ENCODE measurements around the gene UBN2.

UBN2 gene

GRCh38 chr7:139242741-139243281, 11.8 kb downstream of the UBN2 start:
- Histone ChIP-seq H3K9ac (ENCODE audit: low read length) (no peak overlapping the region), H3K9me2 (replicated peaks; ENCODE audit: insufficient read depth, low read length) (no peaks in the 10 kb centered on the region), H3F3A (ENCODE audit: insufficient read depth) (no peaks in the 10 kb centered on the region), H3K9me3 (ENCODE audit: insufficient read depth, low read length) (no peaks in the 10 kb centered on the region), H4K20me1 (ENCODE audit: low read depth, low read length) (no peaks in the 10 kb centered on the region), H3K79me2 (ENCODE audit: insufficient read depth, low read length) (no peaks in the 10 kb centered on the region), H3K36me3 (ENCODE audit: low read length) (0 out of 2 replicates have a peak, but pooled peaks cover 4% of the 10 kb centered on the region), H3K4me3 (ENCODE audit: insufficient read depth, low read length, poor library complexity, severe bottlenecking) (no peak overlapping the region), H3K27me3 (ENCODE audit: low read length) (no peaks in the 10 kb centered on the region), H3K4me2 (ENCODE audit: low read depth, low read length, poor library complexity, severe bottlenecking) (no peak overlapping the region), H2AFZ (ENCODE audit: low read depth, low read length, severe bottlenecking) (no peak overlapping the region), H3K27ac (ENCODE audit: low read depth, low read length) (no peak overlapping the region)
- no peak for TF ChIP-seq EZH2phosphoT487 (conservative IDR thresholded peaks at IDR 0.05; ENCODE audit: low read length)
- TF ChIP-seq, protein P1, sequence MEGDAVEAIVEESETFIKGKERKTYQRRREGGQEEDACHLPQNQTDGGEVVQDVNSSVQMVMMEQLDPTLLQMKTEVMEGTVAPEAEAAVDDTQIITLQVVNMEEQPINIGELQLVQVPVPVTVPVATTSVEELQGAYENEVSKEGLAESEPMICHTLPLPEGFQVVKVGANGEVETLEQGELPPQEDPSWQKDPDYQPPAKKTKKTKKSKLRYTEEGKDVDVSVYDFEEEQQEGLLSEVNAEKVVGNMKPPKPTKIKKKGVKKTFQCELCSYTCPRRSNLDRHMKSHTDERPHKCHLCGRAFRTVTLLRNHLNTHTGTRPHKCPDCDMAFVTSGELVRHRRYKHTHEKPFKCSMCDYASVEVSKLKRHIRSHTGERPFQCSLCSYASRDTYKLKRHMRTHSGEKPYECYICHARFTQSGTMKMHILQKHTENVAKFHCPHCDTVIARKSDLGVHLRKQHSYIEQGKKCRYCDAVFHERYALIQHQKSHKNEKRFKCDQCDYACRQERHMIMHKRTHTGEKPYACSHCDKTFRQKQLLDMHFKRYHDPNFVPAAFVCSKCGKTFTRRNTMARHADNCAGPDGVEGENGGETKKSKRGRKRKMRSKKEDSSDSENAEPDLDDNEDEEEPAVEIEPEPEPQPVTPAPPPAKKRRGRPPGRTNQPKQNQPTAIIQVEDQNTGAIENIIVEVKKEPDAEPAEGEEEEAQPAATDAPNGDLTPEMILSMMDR (IDR thresholded peaks at IDR 0.05; ENCODE audit: insufficient read depth, low read length, poor library complexity, severe bottlenecking): no peak

DNA sequence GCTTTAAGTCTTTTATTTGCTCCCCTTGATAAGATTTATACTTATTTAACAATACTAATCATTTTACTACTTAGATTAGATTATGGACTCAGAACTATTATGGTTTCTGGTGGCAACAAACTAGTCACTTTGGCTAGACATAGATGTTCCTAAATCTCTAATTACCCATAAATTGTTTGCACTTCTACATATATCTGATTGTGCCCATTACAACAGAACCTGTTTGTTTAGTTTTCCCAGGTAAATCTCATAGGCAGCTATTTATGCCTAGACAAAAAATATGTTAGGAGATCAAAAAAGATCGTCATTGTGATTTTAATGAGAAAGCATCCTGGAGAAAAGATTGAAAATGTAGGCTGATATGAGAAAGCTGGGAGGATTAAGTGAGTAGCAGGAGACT, 14.4 kb downstream of the UBN2 start:
- H3K36me3 ChIP-seq (ENCODE audit: low read length): no peaks in the 10 kb centered on the region
- no peaks in the 10 kb centered on the region for H3K9me2 ChIP-seq (replicated peaks; ENCODE audit: insufficient read depth, low read length)
- H3K4me2 ChIP-seq (ENCODE audit: low read depth, low read length, poor library complexity, severe bottlenecking): no peak overlapping the region
- H4K20me1 ChIP-seq (ENCODE audit: low read depth, low read length): no peaks in the 10 kb centered on the region
- H3K27ac ChIP-seq (ENCODE audit: low read depth, low read length): no peak overlapping the region
- no peaks in the 10 kb centered on the region for H3K79me2 ChIP-seq (ENCODE audit: insufficient read depth, low read length)
- no peaks in the 10 kb centered on the region for H3K9me3 ChIP-seq (ENCODE audit: insufficient read depth, low read length)
- no peak overlapping the region for H3K4me3 ChIP-seq (ENCODE audit: insufficient read depth, low read length, poor library complexity, severe bottlenecking)
- H3K27me3 ChIP-seq (ENCODE audit: low read length): no peaks in the 10 kb centered on the region
- no peak overlapping the region for H2AFZ ChIP-seq (ENCODE audit: low read depth, low read length, severe bottlenecking)
- TF ChIP-seq, protein P1 (IDR thresholded peaks at IDR 0.05; ENCODE audit: insufficient read depth, low read length, poor library complexity, severe bottlenecking): no peak
- no peak for TF ChIP-seq EZH2phosphoT487 (conservative IDR thresholded peaks at IDR 0.05; ENCODE audit: low read length)
- H3F3A ChIP-seq (ENCODE audit: insufficient read depth): no peaks in the 10 kb centered on the region
- no peak overlapping the region for H3K9ac ChIP-seq (ENCODE audit: low read length)

- Histone ChIP-seq H3K9ac (ENCODE audit: low read length) (no peak overlapping the region), H3K9me3 (ENCODE audit: insufficient read depth, low read length) (no peaks in the 10 kb centered on the region), H3K4me2 (ENCODE audit: low read depth, low read length, poor library complexity, severe bottlenecking) (no peak overlapping the region), H3K4me3 (ENCODE audit: insufficient read depth, low read length, poor library complexity, severe bottlenecking) (no peak overlapping the region), H3K79me2 (ENCODE audit: insufficient read depth, low read length) (no peaks in the 10 kb centered on the region), H3K27ac (ENCODE audit: low read depth, low read length) (no peak overlapping the region), H3F3A (ENCODE audit: insufficient read depth) (no peaks in the 10 kb centered on the region), H3K36me3 (ENCODE audit: low read length) (no peaks in the 10 kb centered on the region), H2AFZ (ENCODE audit: low read depth, low read length, severe bottlenecking) (no peak overlapping the region), H4K20me1 (ENCODE audit: low read depth, low read length) (no peaks in the 10 kb centered on the region), H3K27me3 (ENCODE audit: low read length) (no peaks in the 10 kb centered on the region), H3K9me2 (replicated peaks; ENCODE audit: insufficient read depth, low read length) (no peaks in the 10 kb centered on the region)
- TF ChIP-seq, protein P1 (IDR thresholded peaks at IDR 0.05; ENCODE audit: insufficient read depth, low read length, poor library complexity, severe bottlenecking): no peak
- TF ChIP-seq EZH2phosphoT487 (conservative IDR thresholded peaks at IDR 0.05; ENCODE audit: low read length): no peak
These were observed 15.5 kb downstream of the UBN2 start for GRCh38 chr7:139246494-139246893.

Data from SU-DHL-6 (cell line).